Endothelial cell of umbilical vein (primary cell): Measurements from ENCODE around the gene RASGRP4. TPM values are rescaled to one million over a fixed set of nuclear protein-coding genes. Genes with fewer than 3 reads are reported as not detected.

ENCODE experiments used
- BruUV-seq: library from RNA; stranded (reverse); fragments of 400-500 nt; replicated peaks from 2 replicates; lab custom pipeline; 2021; lab: Mats Ljungman, UMichigan
- CTCF ChIA-PET: fragments of 300-600, 350-600 bp; sonication (Branson Sonifier 250); formaldehyde crosslinking; loops from one replicate; lab custom pipeline; 2021; ENCODE audit warnings: antibody characterized with exemption, inconsistent platforms; lab: Charles Lee
- POLR2A ChIA-PET: fragments of 300-600, 350-600 bp; sonication (Branson Sonifier 250); formaldehyde crosslinking; loops from one replicate; lab custom pipeline; 2021; ENCODE audit warnings: antibody characterized with exemption, inconsistent platforms; lab: Charles Lee
- DNase-seq: peaks from one replicate; pipeline ENCODE4 v3.0.0-alpha.2; 2011; ENCODE audit warnings: low read depth, low spot score
- FAIRE-seq: peaks from 2 replicates; lab custom pipeline; 2011; peaks lifted over from hg19 to GRCh38; lab: Jason Lieb, UNC
- H2AFZ ChIP-seq: 2 replicates; pipeline ENCODE4 v1.6.0; 2012; ENCODE audit warnings: low read depth, low read length, control low read depth, inconsistent platforms
- H3K27ac ChIP-seq: 2 replicates; pipeline ENCODE4 v1.5.1; 2011; ENCODE audit warnings: low read depth, mild to moderate bottlenecking, control low read depth, low read length, moderate library complexity; ENCODE audit not compliant: insufficient read depth
- H3K27me3 ChIP-seq, 2 experiments: 2 replicates each; pipeline versions ENCODE4 v1.6.0 to v1.6.1; 2011; ENCODE audit warnings: low read length in 2 of 2, mixed read lengths in 1 of 2; ENCODE audit not compliant: control insufficient read depth in 2 of 2, insufficient read depth in 2 of 2
- H3K36me3 ChIP-seq, 2 experiments: 2 replicates in 1 of 2; 3 replicates in 1 of 2; pipeline ENCODE4 v1.5.1; 2011; ENCODE audit warnings: low read length in 2 of 2, mild to moderate bottlenecking in 1 of 2, moderate library complexity in 1 of 2; ENCODE audit not compliant: control insufficient read depth in 2 of 2, insufficient read depth in 2 of 2; ENCODE audit errors: extremely low read depth in 1 of 2
- H3K4me1 ChIP-seq: 3 replicates; pipeline ENCODE4 v1.5.1; 2011; ENCODE audit warnings: mild to moderate bottlenecking, low read length; ENCODE audit not compliant: control insufficient read depth, insufficient read depth; ENCODE audit errors: extremely low read depth
- H3K4me2 ChIP-seq: 2 replicates; pipeline ENCODE4 v1.6.1; 2011; ENCODE audit warnings: low read length, control low read depth, mixed read lengths; ENCODE audit not compliant: insufficient read depth
- H3K4me3 ChIP-seq, 3 experiments: fragments of 200-600 bp in 1 of 3; sonication (generic), shearing (Covaris generic) in 1 of 3; replicated peaks in 1 of 3; 2 replicates each; pipeline ENCODE4 v1.5.1; 2011 to 2016; ENCODE audit warnings: control low read depth in 3 of 3, low read length in 3 of 3, mild to moderate bottlenecking in 2 of 3, inconsistent platforms in 1 of 3, low read depth in 1 of 3, moderate library complexity in 1 of 3; ENCODE audit not compliant: insufficient read depth in 1 of 3
- H3K79me2 ChIP-seq: 2 replicates; pipeline ENCODE4 v1.6.0; 2012; ENCODE audit warnings: low read length, inconsistent platforms; ENCODE audit not compliant: control insufficient read depth, insufficient read depth
- H3K9ac ChIP-seq: replicated peaks from 2 replicates; pipeline ENCODE3; 2011; ENCODE audit warnings: low read length, control low read depth; ENCODE audit not compliant: insufficient read depth; ENCODE audit errors: extremely low read depth
- H3K9me1 ChIP-seq: replicated peaks from 3 replicates; pipeline ENCODE4 v1.6.0; 2011; ENCODE audit warnings: mild to moderate bottlenecking, low read length; ENCODE audit not compliant: control insufficient read depth, insufficient read depth; ENCODE audit errors: extremely low read depth
- H3K9me3 ChIP-seq: replicated peaks from 2 replicates; pipeline ENCODE4 v1.5.1; 2012; ENCODE audit warnings: low read length, inconsistent platforms; ENCODE audit not compliant: control insufficient read depth, insufficient read depth
- H4K20me1 ChIP-seq: replicated peaks from 2 replicates; pipeline ENCODE3; 2011; ENCODE audit warnings: mild to moderate bottlenecking, low read length; ENCODE audit not compliant: control insufficient read depth, insufficient read depth; ENCODE audit errors: extremely low read depth
- EZH2 ChIP-seq: IDR thresholded peaks from 2 replicates; pipeline ENCODE4 v1.6.1; 2012; ENCODE audit warnings: borderline replicate concordance, low read depth, mild to moderate bottlenecking, moderate library complexity, low read length, inconsistent platforms; ENCODE audit not compliant: severe bottlenecking
- FOS ChIP-seq: IDR thresholded peaks from 2 replicates; pipeline ENCODE4 v1.6.1; 2011; ENCODE audit warnings: mild to moderate bottlenecking, low read length, moderate library complexity, borderline replicate concordance; ENCODE audit not compliant: insufficient read depth
- GATA2 ChIP-seq: IDR thresholded peaks from 2 replicates; pipeline ENCODE4 v1.7.0; 2011; ENCODE audit warnings: low read depth, mild to moderate bottlenecking, moderate library complexity, mixed read lengths, low read length; ENCODE audit not compliant: insufficient read length, insufficient read depth
- JUN ChIP-seq: IDR thresholded peaks from 2 replicates; pipeline ENCODE4 v1.6.1; 2011; ENCODE audit warnings: borderline replicate concordance, low read depth; ENCODE audit not compliant: insufficient read length, insufficient read depth
- MYC ChIP-seq: IDR thresholded peaks from one replicate; pipeline ENCODE4 v1.6.1; 2011; ENCODE audit warnings: mild to moderate bottlenecking, low read depth, low read length
- POLR2A ChIP-seq: IDR thresholded peaks from 2 replicates; pipeline ENCODE4 v1.6.1; 2012; ENCODE audit warnings: low read depth, mild to moderate bottlenecking, control low read depth, low read length
- POLR2AphosphoS5 ChIP-seq: IDR thresholded peaks from 2 replicates; pipeline ENCODE4 v1.6.1; 2012; ENCODE audit warnings: low read depth, mild to moderate bottlenecking, control low read depth, low read length, moderate library complexity; ENCODE audit not compliant: insufficient read depth
- dilution Hi-C: fragments of 300-500 bp; cut with MboI; formaldehyde crosslinking; loops from one replicate; pipeline ENCODE4 v1.15.0; 2019; ENCODE audit warnings: low sequenced_read_pairs; ENCODE audit not compliant: extremely low pct_ligation_motif_present
- intact Hi-C: fragments of 100-400 bp; cut with micrococcal nuclease; formaldehyde crosslinking; loops from one replicate; pipeline ENCODE4 v1.10.0; 2022
- polyA plus RNA-seq, 4 experiments: library from polyadenylated mRNA; depleted of rRNA in 3 of 4; stranded (reverse) in 3 of 4; unstranded in 1 of 4; fragments of >200 nt; gene quantifications; 2 replicates each; pipeline versions ENCODE4 v1.2.1 to v1.2.3, GENCODE V29; 2011 to 2012; ENCODE audit warnings: missing spikeins in 1 of 4
- total RNA-seq: library from RNA; stranded (reverse); gene quantifications from 2 replicates; pipeline ENCODE4 v1.2.3, GENCODE V29; 2021
- TF ChIP-seq, protein P1 (sequence below), 2 donors: IDR thresholded peaks; 1 replicate in 1 of 2; 2 replicates in 1 of 2; pipeline ENCODE4 v1.5.1; 2011; ENCODE audit warnings: low read length in 2 of 2, mild to moderate bottlenecking in 2 of 2, moderate library complexity in 2 of 2, control low read depth in 1 of 2, inconsistent platforms in 1 of 2, low read depth in 1 of 2; ENCODE audit not compliant: insufficient read depth in 1 of 2; ENCODE audit errors: extremely low read depth in 1 of 2
- TF ChIP-seq, protein P2 (sequence below): IDR thresholded peaks from 2 replicates; pipeline ENCODE4 v1.6.1; 2011; ENCODE audit not compliant: insufficient read depth, insufficient read length

The RASGRP4 gene
- total and polyA plus RNA-seq, 2 donors (not counting 3 experiments of a cell fraction or from before 2014, with no cell fraction given), result not detected

DNA sequence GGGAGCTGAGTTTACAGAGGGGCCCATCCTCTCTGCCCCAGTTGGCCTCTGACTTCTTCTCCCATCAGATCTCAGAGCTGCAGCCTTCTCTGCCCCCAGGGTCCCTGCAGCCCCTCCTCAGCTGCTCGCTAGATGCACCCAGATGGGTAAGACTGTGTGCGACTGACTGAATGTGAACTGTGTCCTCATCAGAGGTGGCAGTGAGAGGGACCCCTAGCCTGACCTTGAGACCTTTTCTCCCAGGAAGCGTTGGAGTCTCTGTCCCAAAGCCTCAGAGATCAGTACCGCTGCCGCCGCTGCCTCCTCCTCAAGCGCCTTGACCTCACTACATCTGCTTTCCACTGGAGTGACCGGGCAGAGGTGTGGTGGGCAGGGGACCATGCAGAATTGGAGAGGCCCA, 20.7 kb downstream of the RASGRP4 start:
- intact Hi-C loops, result loop anchor here (10.0 kb wide), 1 partner anchor 300 kb away; no protein-coding TSS in a partner anchor
- dilution Hi-C loops, result no loop called here
- Histone ChIP-seq H3K4me1 (peaks cover 2% of the 10 kb centered on the region), H3K9me3 (no peaks in the 10 kb centered on the region), H3K4me2 (no peak overlapping the region), H3K27ac (no peak overlapping the region), H3K9me1 (no peaks in the 10 kb centered on the region), H3K4me3 (no peak overlapping the region), H3K27me3 (no peaks in the 10 kb centered on the region), H3K36me3 (no peaks in the 10 kb centered on the region), H3K9ac (no peak overlapping the region), H2AFZ (no peak overlapping the region), H4K20me1 (no peaks in the 10 kb centered on the region), H3K79me2 (no peaks in the 10 kb centered on the region)
- BruUV-seq, result no TSS peak
- TF ChIP-seq FOS, result no peak
- no peak for TF ChIP-seq POLR2A
- TF ChIP-seq, protein P1, sequence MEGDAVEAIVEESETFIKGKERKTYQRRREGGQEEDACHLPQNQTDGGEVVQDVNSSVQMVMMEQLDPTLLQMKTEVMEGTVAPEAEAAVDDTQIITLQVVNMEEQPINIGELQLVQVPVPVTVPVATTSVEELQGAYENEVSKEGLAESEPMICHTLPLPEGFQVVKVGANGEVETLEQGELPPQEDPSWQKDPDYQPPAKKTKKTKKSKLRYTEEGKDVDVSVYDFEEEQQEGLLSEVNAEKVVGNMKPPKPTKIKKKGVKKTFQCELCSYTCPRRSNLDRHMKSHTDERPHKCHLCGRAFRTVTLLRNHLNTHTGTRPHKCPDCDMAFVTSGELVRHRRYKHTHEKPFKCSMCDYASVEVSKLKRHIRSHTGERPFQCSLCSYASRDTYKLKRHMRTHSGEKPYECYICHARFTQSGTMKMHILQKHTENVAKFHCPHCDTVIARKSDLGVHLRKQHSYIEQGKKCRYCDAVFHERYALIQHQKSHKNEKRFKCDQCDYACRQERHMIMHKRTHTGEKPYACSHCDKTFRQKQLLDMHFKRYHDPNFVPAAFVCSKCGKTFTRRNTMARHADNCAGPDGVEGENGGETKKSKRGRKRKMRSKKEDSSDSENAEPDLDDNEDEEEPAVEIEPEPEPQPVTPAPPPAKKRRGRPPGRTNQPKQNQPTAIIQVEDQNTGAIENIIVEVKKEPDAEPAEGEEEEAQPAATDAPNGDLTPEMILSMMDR (IDR thresholded peaks at IDR 0.05; ENCODE audit: extremely low read depth in 1 of 2, insufficient read depth in 1 of 2, low read depth in 1 of 2, low read length in 2 of 2), result no peak
- TF ChIP-seq POLR2AphosphoS5, result no peak
- TF ChIP-seq, protein P2, sequence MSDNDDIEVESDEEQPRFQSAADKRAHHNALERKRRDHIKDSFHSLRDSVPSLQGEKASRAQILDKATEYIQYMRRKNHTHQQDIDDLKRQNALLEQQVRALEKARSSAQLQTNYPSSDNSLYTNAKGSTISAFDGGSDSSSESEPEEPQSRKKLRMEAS, result no peak
- no peak for TF ChIP-seq GATA2
- no peak for TF ChIP-seq EZH2
- TF ChIP-seq JUN, result no peak
- TF ChIP-seq MYC, result no peak
- ChIA-PET POLR2A (no interaction called here), CTCF (interaction anchor here (3.4 kb wide), 1 partner anchor 229 kb away, joined by 66 read pairs; no protein-coding TSS in a partner anchor)
- FAIRE-seq (no peak), DNase-seq (no peak)
